Measurements from ENCODE around the gene GMDS. TPM values are rescaled to one million over a fixed set of nuclear protein-coding genes. Genes with fewer than 3 reads are reported as not detected.

The GMDS gene
- total and polyA plus RNA-seq, 2 experiments from 2014 or later = 30.1 to 36.5 TPM

GRCh38 chr6:2029952-2030351, 215.5 kb downstream of the GMDS start:
- H3K4me1 ChIP-seq (ENCODE audit: insufficient read depth) = peaks cover 23% of the 10 kb centered on the region

More at GRCh38 chr6:2029952-2030351, 215.5 kb downstream of the GMDS start:
- H3K4me3 ChIP-seq = no peak overlapping the region
- Mint-ChIP-seq H3K27ac (peak overlapping the region; percentile 35; the same call in 1 of the 2 replicates), H3K9me3 (no peaks in the 10 kb centered on the region), H3K27me3 (ENCODE audit: insufficient read depth, low read depth, poor library complexity) (no peaks in the 10 kb centered on the region), H3K4me3 (no peak overlapping the region), H3K36me3 (ENCODE audit: low read depth) (no peaks in the 10 kb centered on the region), H3K4me1 (peaks cover 47% of the 10 kb centered on the region)
- no peaks in the 10 kb centered on the region for H4K20me1 ChIP-seq (replicated peaks; ENCODE audit: insufficient read depth)
- no peak overlapping the region for H2AFZ ChIP-seq
- H3F3A ChIP-seq (replicated peaks; ENCODE audit: low read depth) = no peaks in the 10 kb centered on the region
- H3K27ac ChIP-seq (ENCODE audit: low read depth) = 0 out of 2 replicates have a peak overlapping the region, but pooled peaks have one; percentile 52
- no peak overlapping the region for H3K4me2 ChIP-seq
- no peaks in the 10 kb centered on the region for H3K9me2 ChIP-seq (ENCODE audit: insufficient read depth)
- H3K27me3 ChIP-seq (ENCODE audit: insufficient read depth) = no peaks in the 10 kb centered on the region
- H3K79me2 ChIP-seq (replicated peaks; ENCODE audit: insufficient read depth) = no peaks in the 10 kb centered on the region
- DNase-seq (ENCODE audit: low spot score) (no peak), ATAC-seq (no peak; the same call in 2 of the 3 replicates)
- H3K36me3 ChIP-seq (ENCODE audit: insufficient read depth) = no peaks in the 10 kb centered on the region
- TF ChIP-seq POLR2AphosphoS5 (IDR thresholded peaks at IDR 0.05; ENCODE audit: low read depth) (no peak), ZNF462 (CRISPR knock-in tag; IDR thresholded peaks at IDR 0.05) (no peak), STAT1 (IDR thresholded peaks at IDR 0.05; ENCODE audit: unreplicated experiment) (no peak), ZNF331 (CRISPR knock-in tag; IDR thresholded peaks at IDR 0.05; ENCODE audit: low read depth) (no peak), JUNB (IDR thresholded peaks at IDR 0.05; ENCODE audit: unreplicated experiment) (no peak), EZH2 (IDR thresholded peaks at IDR 0.05; ENCODE audit: low read depth, unreplicated experiment) (no peak), ETS1 (IDR thresholded peaks at IDR 0.05) (no peak), CTCF (conservative IDR thresholded peaks at IDR 0.05; ENCODE audit: low read depth in 2 of 2) (no peak), NANOG (IDR thresholded peaks at IDR 0.05; ENCODE audit: borderline replicate concordance) (no peak), EZH2phosphoT487 (IDR thresholded peaks at IDR 0.05; ENCODE audit: unreplicated experiment) (no peak), ZNF114 (CRISPR knock-in tag; IDR thresholded peaks at IDR 0.05) (no peak), CREB1 (CRISPR knock-in tag; IDR thresholded peaks at IDR 0.05; ENCODE audit: low read depth) (no peak), REST (IDR thresholded peaks at IDR 0.05; ENCODE audit: unreplicated experiment) (no peak)
